VCaP (cell line): ENCODE measurements around the gene EDARADD.

Experiments
- H3K27ac ChIP-seq: fragments of 450-650 bp; 2 replicates; pipeline ENCODE4 v1.5.1; 2017
- TF ChIP-seq, protein P1 (sequence below): fragments of 450-650 bp; conservative IDR thresholded peaks from 2 replicates; pipeline ENCODE4 v1.5.1; 2017; ENCODE audit warnings: mild to moderate bottlenecking, moderate library complexity

The EDARADD gene

DNA sequence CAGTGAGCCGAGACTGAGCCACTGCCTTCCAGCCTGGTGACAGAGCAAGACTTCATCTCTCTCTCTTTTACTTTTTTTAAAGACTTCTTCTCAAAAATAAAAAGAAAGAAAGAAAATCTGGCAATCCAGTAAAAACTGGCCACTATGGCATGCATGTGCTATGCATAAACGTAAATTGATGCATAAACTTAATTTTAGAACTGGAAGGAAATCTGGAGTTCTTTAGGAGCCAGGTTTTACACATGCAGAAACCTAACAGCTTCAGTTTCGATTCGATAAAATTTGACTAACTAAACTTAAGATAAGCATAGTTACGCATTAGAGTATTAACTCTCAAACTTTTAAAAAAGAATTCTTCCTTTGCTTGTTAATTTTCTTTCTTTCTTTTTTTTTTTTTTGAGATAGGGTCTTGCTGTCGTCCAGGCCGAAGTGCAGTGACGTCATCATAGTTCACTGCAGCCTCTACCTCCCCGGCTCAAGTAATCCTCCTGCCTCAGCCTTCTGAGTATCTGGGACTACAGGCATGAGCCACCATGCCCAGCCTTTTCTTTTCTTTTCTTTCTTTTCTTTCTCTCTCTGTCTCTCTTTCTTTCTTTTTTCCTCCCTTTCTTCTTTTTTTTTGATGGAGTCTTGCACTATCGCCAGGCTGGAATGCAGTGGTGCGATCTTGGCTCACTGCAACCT lies 117.8 kb downstream of the EDARADD start:
- TF ChIP-seq, protein P1, sequence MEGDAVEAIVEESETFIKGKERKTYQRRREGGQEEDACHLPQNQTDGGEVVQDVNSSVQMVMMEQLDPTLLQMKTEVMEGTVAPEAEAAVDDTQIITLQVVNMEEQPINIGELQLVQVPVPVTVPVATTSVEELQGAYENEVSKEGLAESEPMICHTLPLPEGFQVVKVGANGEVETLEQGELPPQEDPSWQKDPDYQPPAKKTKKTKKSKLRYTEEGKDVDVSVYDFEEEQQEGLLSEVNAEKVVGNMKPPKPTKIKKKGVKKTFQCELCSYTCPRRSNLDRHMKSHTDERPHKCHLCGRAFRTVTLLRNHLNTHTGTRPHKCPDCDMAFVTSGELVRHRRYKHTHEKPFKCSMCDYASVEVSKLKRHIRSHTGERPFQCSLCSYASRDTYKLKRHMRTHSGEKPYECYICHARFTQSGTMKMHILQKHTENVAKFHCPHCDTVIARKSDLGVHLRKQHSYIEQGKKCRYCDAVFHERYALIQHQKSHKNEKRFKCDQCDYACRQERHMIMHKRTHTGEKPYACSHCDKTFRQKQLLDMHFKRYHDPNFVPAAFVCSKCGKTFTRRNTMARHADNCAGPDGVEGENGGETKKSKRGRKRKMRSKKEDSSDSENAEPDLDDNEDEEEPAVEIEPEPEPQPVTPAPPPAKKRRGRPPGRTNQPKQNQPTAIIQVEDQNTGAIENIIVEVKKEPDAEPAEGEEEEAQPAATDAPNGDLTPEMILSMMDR = no peak
- peak overlapping the region; percentile 99 for H3K27ac ChIP-seq

DNA sequence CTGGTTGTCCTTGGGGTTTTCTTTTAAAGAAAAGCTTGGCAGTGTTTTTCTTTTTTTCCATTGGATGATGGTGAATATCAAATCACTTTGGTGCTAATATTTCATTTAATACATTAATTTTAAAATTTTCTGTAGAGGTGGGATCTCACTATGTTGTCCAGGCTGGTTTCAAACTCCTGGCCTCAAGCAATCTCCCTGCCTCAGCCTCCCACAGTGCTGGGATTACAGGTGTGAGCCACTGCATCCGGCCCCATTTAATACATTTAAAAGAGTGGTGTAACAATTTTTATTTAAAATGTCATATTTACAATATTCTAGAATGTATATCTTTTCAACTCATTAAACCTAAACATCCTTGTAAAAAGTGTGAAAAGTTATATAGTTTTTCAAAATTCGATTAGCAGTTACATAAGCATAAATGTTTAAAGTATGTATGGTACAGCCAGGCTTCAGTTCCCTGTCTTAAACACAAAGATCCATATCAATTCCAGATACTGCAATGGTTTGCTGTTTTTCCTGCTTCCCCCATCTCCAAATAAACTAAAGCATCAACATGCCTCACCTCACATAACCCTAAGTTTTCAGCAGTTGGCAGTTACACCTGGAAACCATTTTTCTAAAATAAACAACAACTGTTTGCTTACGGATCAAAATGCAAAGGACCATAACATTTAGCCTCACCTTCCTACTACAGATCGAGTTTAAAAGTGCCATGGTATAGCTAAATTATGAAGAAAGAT lies 120.8 kb downstream of the EDARADD start:
- TF ChIP-seq, protein P1 = no peak
- H3K27ac ChIP-seq = peak overlapping the region; percentile 99

DNA sequence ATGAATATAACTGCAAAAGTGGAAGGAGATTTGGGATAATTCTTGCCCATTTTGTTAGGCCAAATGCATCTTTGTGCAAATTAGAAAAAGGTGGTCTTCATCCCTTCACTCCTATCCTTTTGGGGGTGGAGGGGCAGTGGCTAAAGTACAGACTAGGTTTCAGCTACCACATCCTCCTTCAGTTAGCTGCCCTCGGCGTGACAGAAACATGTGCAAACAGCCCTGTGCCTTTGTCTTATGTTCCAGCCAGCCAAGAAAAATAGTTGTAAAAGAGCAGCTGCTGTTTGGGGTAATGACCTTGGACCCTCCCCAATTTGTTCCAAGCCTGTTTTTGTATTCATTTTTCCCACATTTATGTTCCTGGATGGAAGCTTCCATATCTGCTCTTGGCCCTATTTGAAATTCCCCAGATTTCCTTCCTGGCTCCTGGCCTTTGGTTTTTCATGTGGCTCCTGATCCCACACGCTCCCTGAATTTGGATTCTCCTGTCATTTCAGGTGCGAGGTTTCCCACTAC lies 121.4 kb downstream of the EDARADD start:
- peak overlapping the region; percentile 99 for H3K27ac ChIP-seq
- TF ChIP-seq, protein P1 = no peak

DNA sequence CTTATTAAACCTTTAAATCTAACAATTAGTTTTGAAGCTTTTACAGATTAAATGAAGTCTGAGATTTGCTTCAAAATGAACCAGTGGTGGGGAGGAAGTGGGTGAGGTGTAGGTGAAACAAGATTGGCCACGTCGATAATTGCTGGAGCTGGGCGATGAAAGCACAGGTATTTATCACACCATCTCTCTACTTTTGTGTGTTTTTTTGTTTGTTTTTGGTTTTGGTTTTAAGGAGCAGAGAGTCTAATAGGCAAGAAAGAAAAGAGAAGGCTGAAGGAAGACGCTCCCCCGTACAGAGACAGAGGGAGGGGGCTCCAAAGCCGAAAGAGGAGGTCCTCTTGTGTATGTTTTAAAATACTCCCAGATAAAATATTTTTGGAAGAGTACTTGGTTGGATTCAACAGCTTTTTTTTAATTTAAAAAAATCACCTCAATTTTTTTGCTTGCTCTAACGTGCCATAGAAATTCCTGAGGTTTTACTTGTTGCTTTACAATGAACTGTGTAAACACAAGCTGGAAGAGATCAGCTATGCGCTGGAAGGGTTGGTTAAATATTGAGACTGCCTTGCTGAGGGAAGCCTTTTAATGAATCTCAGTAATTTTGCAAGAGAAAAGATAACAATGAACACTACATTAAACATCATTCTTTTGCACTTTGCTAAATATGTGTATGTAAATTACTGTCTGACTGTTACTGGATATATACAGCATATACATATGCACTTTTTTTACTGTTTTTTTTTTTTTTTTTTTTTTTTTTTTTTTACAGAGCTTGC lies 123.0 kb downstream of the EDARADD start:
- peak overlapping the region; percentile 99 for H3K27ac ChIP-seq
- TF ChIP-seq, protein P1 = no peak

DNA sequence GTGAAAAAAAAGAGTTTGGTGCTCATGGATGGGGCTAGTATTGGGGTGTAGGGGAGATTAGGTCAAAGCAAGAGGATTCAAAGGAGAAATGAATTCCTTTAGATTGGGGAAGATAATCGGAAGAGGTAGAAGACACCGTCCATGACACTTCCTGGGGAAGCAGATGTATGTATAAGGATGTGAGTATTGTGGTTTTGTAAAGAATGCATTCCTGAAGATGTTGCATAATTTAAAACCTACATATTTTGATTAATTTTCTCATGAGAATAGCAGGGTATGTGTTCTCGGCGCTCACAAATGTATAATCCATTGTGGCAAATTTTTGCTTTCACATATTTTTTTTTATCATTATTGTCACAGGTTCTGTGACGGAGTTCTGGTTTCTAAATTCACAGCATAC lies 124.2 kb downstream of the EDARADD start:
- peak overlapping the region; percentile 99 for H3K27ac ChIP-seq
- TF ChIP-seq, protein P1 = no peak

DNA sequence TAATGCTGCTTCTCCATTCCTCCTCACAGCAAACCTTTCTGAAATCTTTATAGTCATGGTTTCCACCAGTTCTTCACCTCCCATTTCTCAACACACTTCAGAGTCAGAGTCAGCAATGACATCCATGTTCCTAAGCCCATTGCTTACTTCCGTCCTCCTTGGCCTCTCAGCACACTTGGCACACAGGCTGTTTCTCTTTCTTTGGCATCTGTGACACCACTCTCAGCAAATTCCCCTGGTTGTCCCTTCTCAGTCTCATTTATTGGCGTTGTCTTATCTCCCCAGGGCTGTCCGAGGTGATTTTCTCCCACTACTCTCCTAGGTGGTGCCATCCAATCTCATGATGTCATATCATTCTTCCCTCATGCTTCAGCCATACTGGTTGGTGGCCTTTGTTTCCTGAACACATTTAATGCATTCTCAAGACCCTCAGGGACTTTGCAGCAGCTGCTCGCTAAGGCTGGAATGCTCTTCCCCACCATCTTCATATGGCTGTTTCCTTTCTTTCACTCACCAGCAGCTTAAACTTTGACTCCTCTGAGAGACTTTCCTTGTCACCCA lies 126.4 kb downstream of the EDARADD start:
- no peak overlapping the region; the same call in 1 of the 2 replicates for H3K27ac ChIP-seq
- TF ChIP-seq, protein P1 = no peak
